A673 (cell line): ENCODE measurements around the gene LCP2. TPM values are rescaled to one million over a fixed set of nuclear protein-coding genes. Genes with fewer than 3 reads are reported as not detected.

Experiments used
- BruUV-seq: library from RNA; stranded (reverse); fragments of 400-500 nt; replicated peaks from 2 replicates; lab custom pipeline; 2021; lab: Mats Ljungman, UMichigan
- CTCF ChIA-PET: fragments of 300-600 bp; sonication (Branson Sonifier 250); formaldehyde crosslinking; loops from one replicate; lab custom pipeline; 2022; ENCODE audit warnings: antibody characterized with exemption; lab: Charles Lee
- POLR2A ChIA-PET: fragments of 300-600 bp; sonication (Branson Sonifier 250); formaldehyde crosslinking; loops from one replicate; lab custom pipeline; 2022; ENCODE audit warnings: antibody characterized with exemption; ENCODE audit not compliant: low non-redundant PET; lab: Charles Lee
- DNase-seq: peaks from one replicate; pipeline ENCODE4 v3.0.0-alpha.2; 2015; ENCODE audit warnings: low spot score
- H3K27ac ChIP-seq: fragments of 200-600 bp; sonication (generic); 2 replicates; pipeline ENCODE4 v1.5.1; 2016; ENCODE audit warnings: mixed run types, low read depth, mild to moderate bottlenecking, mixed read lengths, antibody characterized with exemption, low read length; ENCODE audit not compliant: poor library complexity, severe bottlenecking
- H3K27me3 ChIP-seq: fragments of 200-600 bp; sonication (generic); replicated peaks from 2 replicates; pipeline ENCODE4 v1.6.1; 2017; ENCODE audit warnings: mixed run types, low read depth, mild to moderate bottlenecking, mixed read lengths, antibody characterized with exemption, low read length; ENCODE audit not compliant: insufficient read depth, poor library complexity
- H3K36me3 ChIP-seq: fragments of 200-600 bp; sonication (generic); 2 replicates; pipeline ENCODE4 v1.6.1; 2016; ENCODE audit warnings: mixed run types, mild to moderate bottlenecking, mixed read lengths, antibody characterized with exemption, low read length; ENCODE audit not compliant: insufficient read depth, poor library complexity, severe bottlenecking
- H3K4me1 ChIP-seq: fragments of 200-600 bp; sonication (generic); 2 replicates; pipeline ENCODE4 v1.6.1; 2017; ENCODE audit warnings: mixed run types, mild to moderate bottlenecking, mixed read lengths, antibody characterized with exemption, low read length; ENCODE audit not compliant: insufficient read depth, poor library complexity, severe bottlenecking
- H3K4me3 ChIP-seq: fragments of 200-600 bp; sonication (generic); 2 replicates; pipeline ENCODE4 v1.5.1; 2016; ENCODE audit warnings: low read depth, mixed run types, mild to moderate bottlenecking, mixed read lengths, low read length; ENCODE audit not compliant: poor library complexity, severe bottlenecking
- H3K9me3 ChIP-seq: fragments of 200-600 bp; sonication (generic); 2 replicates; pipeline ENCODE4 v1.6.1; 2016; ENCODE audit warnings: mixed run types, low read depth, mild to moderate bottlenecking, mixed read lengths, antibody characterized with exemption, low read length; ENCODE audit not compliant: poor library complexity, severe bottlenecking
- CTCF ChIP-seq: fragments of 300-800, 200-600 bp; sonication (generic); conservative IDR thresholded peaks from 2 replicates; pipeline ENCODE4 v1.5.1; 2017; ENCODE audit warnings: low read depth, mild to moderate bottlenecking, antibody characterized with exemption, low read length, moderate library complexity, mixed read lengths
- EZH2 ChIP-seq: fragments of 200-600 bp; sonication (generic); IDR thresholded peaks from 2 replicates; pipeline ENCODE4 v1.6.1; 2017; ENCODE audit warnings: borderline replicate concordance, low read depth, mild to moderate bottlenecking, mixed read lengths, antibody characterized with exemption, low read length; ENCODE audit not compliant: poor library complexity, severe bottlenecking
- intact Hi-C: fragments of 100-400 bp; cut with micrococcal nuclease; formaldehyde crosslinking; loops from one replicate; pipeline ENCODE4 v1.10.0; 2022; ENCODE audit not compliant: unreplicated experiment
- total RNA-seq: library from RNA; stranded (reverse); gene quantifications from 2 replicates; pipeline ENCODE4 v1.2.3, GENCODE V29; 2021

The LCP2 gene
- total RNA-seq, 1 experiment from 2014 or later = not detected

DNA sequence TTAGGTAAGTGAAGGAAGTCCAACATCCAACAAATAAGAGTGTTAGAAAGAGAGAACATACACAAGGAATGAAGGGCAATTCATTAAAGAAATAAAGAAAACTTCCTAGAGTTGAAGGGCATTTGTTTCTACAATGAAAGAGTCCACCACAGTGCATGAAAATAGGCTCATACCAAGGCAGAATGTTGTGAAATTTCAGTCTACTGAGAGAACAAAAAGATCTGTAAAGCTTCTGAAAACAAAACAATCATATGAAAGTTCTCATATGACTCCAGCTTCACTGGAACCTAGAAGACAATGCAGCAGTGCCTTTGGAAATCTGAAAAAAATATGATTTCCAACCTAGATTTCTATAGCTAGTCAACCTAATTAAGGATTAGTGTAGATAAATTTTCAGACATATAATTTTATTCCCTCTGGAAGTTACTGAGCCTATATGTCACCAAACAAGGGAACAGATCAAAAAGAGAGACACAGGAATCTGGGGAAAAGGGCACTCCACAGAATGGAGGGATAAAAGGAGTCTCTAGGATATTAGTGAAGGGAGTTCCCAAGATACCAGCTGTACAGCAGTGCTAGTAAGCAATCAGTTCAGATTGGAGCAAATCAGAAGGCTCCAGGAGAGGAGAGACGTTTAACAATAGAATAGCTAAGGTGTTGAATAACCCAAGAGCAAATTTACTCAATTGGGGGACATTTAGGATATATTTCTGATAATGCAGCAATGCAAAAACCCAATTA is 59.0 kb downstream of the LCP2 start:
- POLR2A ChIA-PET = no interaction called here
- H3K4me1 ChIP-seq = no peaks in the 10 kb centered on the region

DNA sequence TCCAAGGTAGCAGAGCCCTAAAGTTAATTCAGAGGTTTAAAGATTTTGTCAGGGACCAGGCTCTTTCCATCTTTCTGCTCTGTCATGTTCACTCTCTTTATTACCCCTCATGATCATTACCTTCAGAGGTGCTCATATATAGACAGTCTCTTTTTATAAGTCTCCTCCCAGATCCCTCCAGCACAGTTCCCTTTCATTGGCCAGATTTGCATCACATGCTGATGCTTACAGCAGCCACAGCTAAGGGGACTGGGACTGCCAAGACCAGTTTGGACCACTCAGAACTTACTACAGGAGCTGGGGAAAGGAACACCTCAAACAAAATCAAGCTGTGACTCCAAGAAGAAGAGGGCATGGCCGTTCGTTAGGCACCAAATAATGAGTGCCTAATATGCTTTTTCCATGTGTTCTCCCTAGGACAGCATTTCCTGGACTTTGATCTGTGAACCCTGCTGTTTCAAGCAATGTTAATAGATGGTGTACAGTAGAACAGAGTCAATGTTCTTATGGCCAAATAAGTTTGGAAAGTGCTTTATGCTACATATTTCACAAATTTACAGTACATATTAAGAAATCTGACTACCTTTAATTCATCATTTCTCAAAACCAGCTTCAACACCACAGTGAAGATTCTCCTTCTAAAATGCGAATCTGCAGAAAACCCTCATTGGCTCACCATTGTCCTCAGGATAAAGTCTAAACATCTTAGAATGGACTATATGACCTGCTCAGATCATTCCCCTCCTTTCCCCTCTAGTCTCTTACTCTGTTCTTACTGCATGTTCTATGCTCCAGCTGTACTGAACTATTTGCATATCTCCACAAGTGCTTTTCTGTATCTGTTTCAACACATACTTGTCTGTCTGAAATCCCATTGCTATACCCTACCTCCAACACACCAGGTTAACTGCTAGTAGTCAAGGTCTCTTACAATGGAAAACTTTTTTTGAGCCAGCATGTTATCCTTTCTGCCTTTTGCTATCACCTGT is 61.4 kb downstream of the LCP2 start:
- H3K27me3 ChIP-seq = peaks cover 12% of the 10 kb centered on the region
- H3K4me3 ChIP-seq = no peak overlapping the region
- H3K9me3 ChIP-seq = no peaks in the 10 kb centered on the region
- no peaks in the 10 kb centered on the region for H3K4me1 ChIP-seq
- ChIA-PET POLR2A (no interaction called here), CTCF (no interaction called here)
- H3K27ac ChIP-seq = no peak overlapping the region
- DNase-seq = no peak
- TF ChIP-seq EZH2 (no peak), CTCF (no peak)
- H3K36me3 ChIP-seq = no peaks in the 10 kb centered on the region
- intact Hi-C loops = loop anchor here (1.0 kb wide), 1 partner anchor 12 kb away; no protein-coding TSS in a partner anchor
- no TSS peak for BruUV-seq

More for the DNA sequence above, 59.0 kb downstream of the LCP2 start:
- Histone ChIP-seq H3K36me3 (no peaks in the 10 kb centered on the region), H3K27me3 (peaks cover 12% of the 10 kb centered on the region), H3K4me3 (no peak overlapping the region), H3K27ac (no peak overlapping the region), H3K9me3 (no peaks in the 10 kb centered on the region)
- TF ChIP-seq CTCF (no peak), EZH2 (no peak)
- CTCF ChIA-PET = interaction anchor here (1.4 kb wide), 1 partner anchor 13 kb away, joined by 4 read pairs; no protein-coding TSS in a partner anchor
- BruUV-seq = no TSS peak
- intact Hi-C loops = no loop called here
- DNase-seq = no peak

GRCh38 chr5:170233358-170233892 is 64.2 kb downstream of the LCP2 start:
- no peaks in the 10 kb centered on the region for H3K4me1 ChIP-seq
- CTCF ChIA-PET = no interaction called here
- H3K27ac ChIP-seq = no peak overlapping the region
- intact Hi-C loops = no loop called here
- H3K9me3 ChIP-seq = no peaks in the 10 kb centered on the region
- H3K27me3 ChIP-seq = peaks cover 8% of the 10 kb centered on the region
- no peak for DNase-seq
- BruUV-seq = no TSS peak
- no peak overlapping the region for H3K4me3 ChIP-seq
- POLR2A ChIA-PET = no interaction called here
- TF ChIP-seq EZH2 (no peak), CTCF (no peak)
- no peaks in the 10 kb centered on the region for H3K36me3 ChIP-seq
